Tibial nerve (tissue), 4 donors: ENCODE measurements around the gene UCP2. TPM values are rescaled to one million over a fixed set of nuclear protein-coding genes. Genes with fewer than 3 reads are reported as not detected.

Experiments
- DNase-seq, 2 donors: peaks; one replicate each; pipeline ENCODE4 v3.0.0-alpha.2; 2019; ENCODE audit warnings: low spot score in 2 of 2
- H3K27ac ChIP-seq, 4 donors: fragments of 200-600 bp; sonication (generic) in 3 of 4; one replicate each; pipeline ENCODE4 v1.5.1; 2017 to 2019; ENCODE audit warnings: mild to moderate bottlenecking in 1 of 4
- H3K27me3 ChIP-seq, 2 donors: fragments of 200-600 bp; sonication (generic) in 1 of 2; one replicate each; pipeline versions ENCODE4 v1.5.1 to v1.6.0; 2017 to 2019
- H3K36me3 ChIP-seq, 3 donors: fragments of 200-600 bp; sonication (generic); one replicate each; pipeline ENCODE4 v1.5.1; 2018 to 2019
- H3K4me1 ChIP-seq, 4 donors: fragments of 200-600 bp; sonication (generic) in 3 of 4; one replicate each; pipeline ENCODE4 v1.5.1; 2017 to 2019
- H3K4me3 ChIP-seq, 4 donors: fragments of 200-600 bp; sonication (generic) in 3 of 4; one replicate each; pipeline ENCODE4 v1.5.1; 2017 to 2019; ENCODE audit warnings: mild to moderate bottlenecking in 1 of 4, moderate library complexity in 1 of 4
- H3K9me3 ChIP-seq, 4 donors: fragments of 200-600 bp; sonication (generic) in 3 of 4; one replicate each; pipeline ENCODE4 v1.5.1; 2017 to 2019
- CTCF ChIP-seq, 5 experiments: fragments of 200-600 bp in 3 of 5; fragments of 450-650 bp in 2 of 5; sonication (generic) in 3 of 5; IDR thresholded peaks; one replicate each; pipeline ENCODE4 v1.5.1; 2016 to 2019; ENCODE audit warnings: antibody characterized with exemption in 5 of 5, mild to moderate bottlenecking in 3 of 5, moderate library complexity in 2 of 5
- EP300 ChIP-seq, 2 donors: sonication (generic); formaldehyde crosslinking; IDR thresholded peaks; one replicate each; pipeline ENCODE4 v1.6.1; 2017; ENCODE audit warnings: antibody characterized with exemption in 2 of 2, mild to moderate bottlenecking in 1 of 2
- POLR2A ChIP-seq, 2 donors: fragments of 450-650 bp; IDR thresholded peaks; one replicate each; pipeline ENCODE4 v1.6.1; 2017; ENCODE audit warnings: antibody characterized with exemption in 2 of 2, mild to moderate bottlenecking in 2 of 2, moderate library complexity in 2 of 2
- WGBS, 2 donors: methylation state at CpG; one replicate each; pipeline ENCODE4 v1.1.5; 2018; 5-methylcytosine and 5-hydroxymethylcytosine counted together
- total RNA-seq, 4 donors: library from RNA; depleted of rRNA; stranded (reverse); fragments of >200 nt; gene quantifications; one replicate each; pipeline ENCODE4 v1.1.0, GENCODE V29; 2016

Gene UCP2
- total RNA-seq, 4 donors from 2014 or later, result 18.6 to 60.6 (median 53.0) TPM

GRCh38 chr11:73956876-73957653 lies 25.6 kb downstream of the UCP2 start:
- Histone ChIP-seq H3K27me3 (peaks cover 0 to 14% of the 10 kb centered on the region in 2 donors), H3K36me3 (no peaks in the 10 kb centered on the region), H3K27ac (no peak overlapping the region), H3K4me1 (no peaks in the 10 kb centered on the region), H3K4me3 (no peak overlapping the region), H3K9me3 (no peaks in the 10 kb centered on the region)
- 45 to 59% methylated on average over 23 to 29 of the region's 29 CpGs for WGBS, 2 donors
- no peak for TF ChIP-seq POLR2A (IDR thresholded peaks at IDR 0.05)
- DNase-seq, result no peak

- no peak overlapping the region for H3K4me3 ChIP-seq
- peaks cover 0 to 9% of the 10 kb centered on the region in 2 donors for H3K27me3 ChIP-seq
- no peaks in the 10 kb centered on the region for H3K4me1 ChIP-seq
- TF ChIP-seq EP300 (IDR thresholded peaks at IDR 0.05) (no peak), POLR2A (IDR thresholded peaks at IDR 0.05) (no peak), CTCF (IDR thresholded peaks at IDR 0.05) (no peak)
- no peaks in the 10 kb centered on the region for H3K9me3 ChIP-seq
- no peaks in the 10 kb centered on the region for H3K36me3 ChIP-seq
- DNase-seq, result no peak
- no peak overlapping the region for H3K27ac ChIP-seq
- 89 to 94% methylated on average over 7 of the region's 7 CpGs for WGBS, 2 donors
Observed at GRCh38 chr11:73951797-73952196, 30.8 kb downstream of the UCP2 start.

- Histone ChIP-seq H3K27ac (no peak within 1 kb of the TSS), H3K27me3 (peaks cover 0 to 4% of the 10 kb centered on the region in 2 donors), H3K36me3 (no peaks in the 10 kb centered on the region), H3K9me3 (no peaks in the 10 kb centered on the region), H3K4me3 (no peak within 1 kb of the TSS), H3K4me1 (peaks cover 0 to 7% (median 0%) of the 10 kb centered on the region in 4 donors)
- no peak for DNase-seq
- no peak for TF ChIP-seq EP300 (IDR thresholded peaks at IDR 0.05)
- TF ChIP-seq CTCF (IDR thresholded peaks at IDR 0.05), result no peak
- no peak for TF ChIP-seq POLR2A (IDR thresholded peaks at IDR 0.05)
- WGBS, 2 donors, result 75 to 82% methylated on average over 12 of the region's 12 CpGs
Observed at GRCh38 chr11:73950869-73951710, 31.6 kb downstream of the UCP2 start, which contains the start of gene DNAJB13. TSS of gene DNAJB13 (plus strand) at chr11:73951026. CDS start at chr11:73951070, 44 bp downstream.

- TF ChIP-seq POLR2A (IDR thresholded peaks at IDR 0.05) (no peak), CTCF (IDR thresholded peaks at IDR 0.05) (no peak), EP300 (IDR thresholded peaks at IDR 0.05) (no peak)
- H3K9me3 ChIP-seq, result no peaks in the 10 kb centered on the region
- no peaks in the 10 kb centered on the region for H3K36me3 ChIP-seq
- 94 to 97% methylated on average over 5 of the region's 5 CpGs for WGBS, 2 donors
- H3K27me3 ChIP-seq, result no peaks in the 10 kb centered on the region
- no peak overlapping the region for H3K4me3 ChIP-seq
- H3K4me1 ChIP-seq, result peaks cover 0 to 14% (median 0%) of the 10 kb centered on the region in 4 donors
- no peak overlapping the region for H3K27ac ChIP-seq
- no peak for DNase-seq
Observed at GRCh38 chr11:73949912-73950311, 32.7 kb downstream of the UCP2 start.

GRCh38 chr11:73949246-73949645 lies 33.4 kb downstream of the UCP2 start:
- Histone ChIP-seq H3K4me1 (peaks cover 0 to 14% (median 0%) of the 10 kb centered on the region in 4 donors), H3K9me3 (no peaks in the 10 kb centered on the region), H3K36me3 (no peaks in the 10 kb centered on the region), H3K27ac (no peak overlapping the region), H3K4me3 (no peak overlapping the region), H3K27me3 (no peaks in the 10 kb centered on the region)
- DNase-seq, result no peak
- TF ChIP-seq CTCF (IDR thresholded peaks at IDR 0.05), result no peak
- no peak for TF ChIP-seq EP300 (IDR thresholded peaks at IDR 0.05)
- no peak for TF ChIP-seq POLR2A (IDR thresholded peaks at IDR 0.05)
- WGBS, 2 donors, result 80 to 91% methylated on average over 4 of the region's 4 CpGs
